ENCODE results near the gene MYO5B.
A peak's percentile ranks its signal among the peaks of the same experiment; 100 is the strongest.

The MYO5B gene

DNA sequence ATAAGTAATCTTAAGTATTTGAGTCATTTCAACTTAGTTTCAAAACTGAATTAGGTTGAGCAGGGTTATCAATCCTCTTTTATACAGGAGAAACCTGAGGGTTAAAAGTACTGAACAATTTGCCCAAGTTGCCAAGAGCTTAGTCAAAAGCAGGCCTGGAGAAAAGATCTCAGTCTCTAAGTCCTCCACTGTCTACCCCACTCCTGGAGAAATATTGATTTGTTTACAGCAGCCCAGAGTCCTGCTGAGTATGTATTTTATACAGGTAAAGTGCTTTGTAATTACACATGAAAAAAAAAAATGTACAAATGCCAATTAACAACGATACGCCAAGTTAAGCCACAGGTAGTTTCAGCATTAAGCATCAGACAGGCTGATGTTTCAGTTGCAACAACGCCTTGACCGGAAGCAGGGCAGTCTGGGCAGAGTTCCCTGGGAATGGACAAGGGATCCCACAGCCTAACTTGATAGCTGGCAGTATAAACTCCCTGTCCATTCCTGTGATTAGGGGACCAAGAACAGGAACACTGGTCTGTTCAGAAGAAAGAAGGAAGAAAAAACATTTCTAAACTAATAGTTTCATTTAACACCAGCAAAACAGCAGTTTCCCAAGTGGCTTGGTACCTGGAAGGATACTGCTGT, 132.9 kb downstream of the MYO5B start:
- no peak for DNase-seq

DNA sequence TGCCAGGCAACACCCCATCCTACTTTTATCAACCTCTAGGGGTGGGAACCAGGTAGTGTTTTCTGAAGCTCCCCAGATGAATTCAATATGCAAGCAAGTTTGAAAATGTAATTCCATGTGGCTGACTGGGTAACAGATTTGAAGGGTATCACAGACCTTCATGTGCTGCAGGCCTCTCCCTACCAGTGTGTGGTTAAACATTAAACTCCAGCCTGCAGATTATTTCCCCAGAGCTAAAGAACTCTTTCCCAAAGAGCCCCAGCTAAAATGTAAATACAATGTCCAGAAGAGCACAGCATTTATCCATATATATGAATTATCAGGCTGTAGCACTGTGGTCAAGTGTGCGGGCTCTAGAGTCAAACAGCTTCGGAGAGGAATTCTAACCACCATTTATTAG, 134.1 kb downstream of the MYO5B start:
- no peak for DNase-seq

DNA sequence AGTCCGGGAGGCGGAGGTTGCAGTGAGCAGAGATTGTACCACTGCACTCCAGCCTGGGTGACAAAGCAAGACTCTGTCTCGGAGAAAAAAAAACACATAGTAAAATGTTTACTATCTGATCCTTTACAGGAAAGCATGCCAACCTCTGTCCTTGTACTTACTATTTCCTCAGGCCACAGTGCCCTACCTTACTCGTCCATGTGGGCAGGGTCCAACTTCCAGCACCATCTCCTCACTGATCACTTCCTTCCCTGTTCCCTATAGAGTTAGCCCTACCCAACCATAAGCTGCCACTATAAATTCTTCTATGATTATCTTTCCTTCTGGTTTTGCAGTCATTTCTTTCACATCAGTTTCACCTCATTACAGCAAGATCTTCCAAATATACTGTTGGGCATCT, 136.2 kb downstream of the MYO5B start:
- no peak for DNase-seq

DNA sequence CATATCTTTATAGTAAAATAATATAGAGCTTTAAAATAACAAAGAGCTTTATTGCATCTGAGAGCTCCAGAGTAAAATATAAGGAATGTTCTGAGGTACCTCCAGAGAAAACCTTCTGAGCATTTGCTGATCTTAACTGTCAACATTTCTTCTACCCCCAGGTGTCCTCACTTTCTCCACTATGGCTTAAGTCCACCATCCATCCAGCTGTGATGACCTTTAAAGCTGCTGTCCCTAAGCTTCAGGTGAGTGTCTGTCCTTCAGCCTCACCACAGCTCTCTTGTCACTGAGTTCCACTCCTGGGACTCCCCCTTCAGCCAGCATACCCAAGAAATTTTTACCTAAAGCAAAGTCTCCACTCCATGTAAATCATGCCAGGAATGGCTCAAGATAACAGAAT, 137.9 kb downstream of the MYO5B start:
- no peak for DNase-seq

DNA sequence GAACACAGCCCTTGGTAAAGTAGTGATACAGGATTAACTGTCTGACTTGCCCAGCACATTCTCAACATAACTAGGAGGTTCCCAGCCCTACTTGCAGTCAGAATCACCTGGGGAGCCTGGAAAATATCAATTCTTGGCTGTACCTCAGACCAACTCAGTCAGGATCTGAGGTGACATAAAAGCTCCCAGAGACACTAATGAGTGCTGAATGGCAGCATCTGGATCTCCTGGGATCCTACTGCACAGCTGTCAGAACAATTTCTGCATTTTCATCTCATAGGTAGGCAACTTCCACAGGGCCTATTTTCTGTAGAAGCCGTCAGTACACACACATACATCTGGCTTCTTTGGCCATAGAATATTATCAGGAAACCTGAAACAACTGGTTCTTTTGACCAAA, 138.8 kb downstream of the MYO5B start:
- no peak for DNase-seq

DNA sequence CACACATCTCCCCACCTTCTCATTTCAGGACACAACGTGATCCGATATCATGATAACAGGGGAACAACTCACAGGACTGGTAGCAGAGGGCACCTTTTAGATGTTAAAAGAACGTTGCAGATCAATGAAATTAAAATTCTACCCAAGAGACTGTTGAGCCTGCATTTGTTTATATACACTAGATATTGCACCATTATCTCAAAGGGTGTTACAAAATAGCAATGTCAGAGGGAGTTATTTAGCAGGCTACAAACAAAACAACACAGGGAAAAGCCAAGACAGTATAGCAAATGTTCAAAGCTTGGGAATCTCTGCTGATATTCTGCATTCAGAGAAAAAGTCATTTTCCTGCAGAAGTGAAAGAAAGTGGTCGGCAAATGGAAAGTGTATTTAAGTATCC, 139.5 kb downstream of the MYO5B start:
- no peak for DNase-seq

DNA sequence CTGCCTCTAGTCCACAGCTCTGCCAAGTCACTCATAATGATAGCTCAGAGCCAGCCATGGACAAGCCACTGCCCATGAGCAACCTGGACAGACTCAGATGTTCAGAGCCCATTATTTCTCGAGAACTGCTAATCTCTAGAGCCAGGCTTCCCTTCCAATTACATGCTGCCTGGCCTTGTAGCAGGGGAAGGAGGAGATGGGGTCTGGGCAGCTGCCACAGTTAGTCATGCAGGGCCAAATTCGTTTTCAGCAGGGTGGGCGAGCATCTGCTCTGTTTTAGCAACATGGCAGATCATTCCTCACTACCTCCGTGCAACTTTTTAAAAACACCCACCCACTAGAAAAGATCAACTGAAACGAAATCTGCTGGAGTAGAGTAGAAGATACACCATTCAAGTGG, 141.8 kb downstream of the MYO5B start:
- no peak for DNase-seq

DNA sequence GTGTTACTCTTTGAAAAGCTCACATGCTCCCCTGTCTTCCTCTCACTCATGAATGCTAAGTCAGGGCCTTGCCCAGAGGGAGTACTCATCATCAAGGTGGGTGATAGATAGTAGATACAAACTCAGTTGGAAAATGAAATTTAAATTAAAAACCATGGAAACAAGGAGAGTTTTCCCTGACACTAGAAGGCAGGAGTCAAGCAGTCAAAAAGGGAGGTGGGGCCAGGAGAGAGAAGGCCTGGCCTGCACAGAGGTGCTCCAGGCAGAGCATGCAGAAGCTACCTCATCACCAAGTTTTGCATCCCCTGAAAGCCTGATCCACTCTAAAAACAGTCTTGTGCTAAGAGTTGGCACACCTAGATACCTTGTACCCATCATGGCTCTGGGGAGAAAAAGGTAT, 143.7 kb downstream of the MYO5B start:
- DNase-seq, result no peak

DNA sequence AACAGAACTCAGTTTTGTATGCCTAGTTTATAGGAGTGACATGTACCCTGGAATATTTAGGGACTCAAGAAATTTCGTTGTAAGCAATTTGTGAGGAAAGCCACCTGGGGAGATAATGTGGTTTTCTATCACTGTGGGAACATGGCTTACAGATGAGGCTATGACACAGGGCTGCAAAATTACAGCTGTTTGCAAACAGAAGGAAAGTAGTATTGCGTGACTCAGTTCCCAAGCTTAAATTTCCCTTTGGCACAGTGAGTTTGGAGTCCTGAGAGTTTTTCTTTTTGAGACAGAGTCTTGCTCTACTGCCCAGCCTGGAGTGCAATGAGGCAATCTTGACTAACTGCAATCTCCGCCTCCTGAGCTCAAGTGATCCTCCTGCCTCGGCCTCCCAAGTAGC, 149.8 kb downstream of the MYO5B start:
- no peak for DNase-seq

DNA sequence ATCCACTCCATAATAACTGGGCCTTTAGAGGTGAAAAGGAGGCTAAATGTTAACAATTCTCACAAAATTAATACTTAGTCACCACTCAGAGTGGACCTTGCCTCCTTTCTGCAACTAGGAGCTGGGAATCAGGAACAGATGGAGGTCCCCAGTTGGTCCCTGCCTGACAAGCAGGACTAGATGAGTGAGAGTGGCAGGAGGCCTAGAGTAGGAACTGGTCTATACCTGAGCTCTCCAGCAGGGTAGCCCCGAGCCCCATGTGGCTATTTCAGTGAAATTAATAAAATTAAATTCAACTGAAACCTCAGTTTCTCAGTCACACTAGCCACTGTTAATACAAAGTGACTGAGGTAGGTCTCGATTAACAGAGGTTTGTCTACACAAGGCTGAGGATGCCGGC, 150.5 kb downstream of the MYO5B start:
- no peak for DNase-seq

DNA sequence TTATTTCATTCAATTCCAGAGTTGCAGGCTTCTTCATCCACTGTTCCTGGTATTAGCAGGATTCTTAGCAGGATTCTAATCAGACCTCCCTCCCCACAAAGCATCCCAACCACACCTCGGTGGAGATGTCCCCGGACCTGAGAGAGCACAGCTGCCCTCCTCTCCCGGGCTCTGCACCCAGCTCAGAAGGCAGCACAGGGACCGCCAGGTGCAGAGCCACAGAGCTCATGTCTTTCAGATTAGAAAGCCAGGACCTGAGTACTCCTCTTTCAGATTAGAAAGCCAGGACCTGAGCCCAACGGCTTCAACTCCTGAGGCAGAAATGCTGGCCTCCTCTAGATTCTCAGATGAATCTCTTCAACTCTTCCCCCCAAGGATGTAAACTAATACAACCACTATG, 152.3 kb downstream of the MYO5B start:
- no peak for DNase-seq

DNA sequence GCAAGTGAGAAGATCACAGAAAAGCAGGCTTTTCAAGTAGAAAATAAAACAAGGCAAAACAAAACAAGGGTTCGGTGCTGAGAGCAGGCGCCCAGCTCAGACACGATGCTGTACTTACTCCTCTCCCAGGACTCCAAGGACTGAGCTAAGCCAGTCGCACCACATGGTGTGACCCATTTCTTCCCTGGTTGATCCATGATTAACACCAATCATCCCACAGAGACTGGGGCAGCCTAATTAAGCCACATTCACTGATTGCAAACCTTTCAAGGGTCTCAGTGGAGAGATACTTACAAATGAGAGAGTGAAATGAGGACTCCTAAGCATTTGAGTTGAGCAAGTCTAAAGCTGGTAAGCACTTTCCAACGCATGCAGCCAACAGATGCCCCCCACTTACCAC, 155.2 kb downstream of the MYO5B start:
- DNase-seq, result no peak

DNA sequence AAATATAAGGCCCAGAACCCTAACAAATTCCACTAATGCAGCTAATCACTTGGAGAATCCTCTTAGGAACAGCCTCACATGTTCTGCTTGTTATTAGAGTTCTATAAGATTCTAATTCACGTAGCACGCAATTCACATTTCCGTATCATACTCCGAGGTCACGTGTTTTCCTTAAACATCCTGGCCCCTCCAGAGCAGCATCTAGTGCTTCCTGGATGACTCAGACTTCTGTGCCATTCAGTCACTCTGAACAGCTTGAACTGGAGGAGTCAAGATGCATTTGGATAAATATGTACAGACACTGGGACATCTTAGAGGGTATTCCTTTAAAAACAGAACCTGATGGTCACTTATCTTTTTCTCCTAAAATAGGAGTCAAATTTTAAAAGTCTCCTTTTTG, 156.5 kb downstream of the MYO5B start:
- no peak for DNase-seq

DNA sequence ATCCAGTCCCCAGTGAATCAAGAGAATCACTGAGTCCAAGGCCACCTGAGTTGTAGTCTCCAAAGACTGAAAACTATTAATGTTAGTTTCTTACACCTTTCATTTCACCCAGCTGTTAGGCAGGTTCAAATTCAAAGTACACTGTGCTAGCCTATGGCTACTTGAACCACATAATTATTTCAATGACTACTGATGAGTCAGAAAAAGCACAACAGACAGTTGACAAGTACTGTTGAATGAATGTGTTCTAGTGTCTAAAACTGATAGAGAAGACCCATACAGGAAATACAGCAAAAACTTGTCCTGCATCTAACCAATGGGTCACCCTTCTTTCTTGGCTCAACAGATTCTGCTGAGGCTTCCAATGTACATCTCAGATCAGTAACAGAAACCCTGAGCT, 160.9 kb downstream of the MYO5B start:
- no peak for DNase-seq

DNA sequence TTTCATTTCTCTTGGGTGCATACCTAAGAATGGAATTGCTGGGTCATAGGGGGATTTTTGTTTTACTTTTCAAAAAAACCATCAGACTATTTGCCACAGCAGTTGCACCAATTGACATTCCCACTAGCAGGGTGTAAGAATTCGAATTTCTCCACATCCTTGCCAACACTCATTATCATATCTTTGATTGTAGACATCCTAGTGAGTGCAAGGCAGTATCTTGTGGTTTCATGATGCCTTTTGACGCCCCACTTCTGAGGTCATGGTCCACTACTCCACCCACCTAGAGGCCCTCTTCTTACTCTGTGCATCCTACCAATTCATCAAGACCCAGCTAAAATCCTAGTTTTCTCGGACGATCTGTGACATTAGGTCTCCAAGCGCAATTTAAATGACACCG, 161.9 kb downstream of the MYO5B start:
- DNase-seq, result no peak

DNA sequence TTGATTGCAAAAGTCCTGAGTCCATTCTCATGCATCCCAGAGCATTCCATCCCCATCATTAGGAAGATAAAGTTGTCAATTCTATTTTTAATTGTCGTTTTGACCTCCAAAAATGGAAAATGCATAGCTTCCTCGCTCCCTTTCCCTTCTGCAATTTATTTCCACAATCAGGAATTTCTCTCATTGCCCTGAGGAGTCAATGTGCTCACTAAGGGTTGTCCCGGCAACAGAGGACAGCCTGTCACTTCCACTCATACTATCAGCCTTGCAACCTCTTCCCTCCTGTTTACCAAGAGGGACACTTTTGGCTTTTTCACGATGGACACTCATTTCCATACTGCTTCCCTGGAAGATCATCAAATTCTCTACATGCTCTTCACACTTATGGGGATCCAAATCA, 164.8 kb downstream of the MYO5B start:
- no peak for DNase-seq

DNA sequence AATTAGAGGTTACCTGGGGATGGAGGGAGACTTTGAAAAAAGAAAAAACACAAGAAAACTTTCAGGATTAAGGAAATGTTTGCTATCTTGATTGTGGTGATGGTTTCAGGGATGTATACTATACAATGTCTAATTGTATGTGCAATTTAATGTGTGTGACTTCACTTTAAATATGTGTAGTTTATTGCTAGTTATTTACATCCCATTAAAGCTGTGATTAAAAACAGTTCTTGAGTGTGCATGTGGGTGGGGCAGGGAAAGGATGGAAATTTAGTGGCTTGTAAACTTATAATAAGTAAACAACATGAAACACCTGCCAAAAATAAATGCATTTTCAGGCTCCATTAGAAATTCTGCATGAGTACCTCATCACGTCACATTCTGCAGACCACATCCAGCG, 167.0 kb downstream of the MYO5B start:
- DNase-seq, result no peak

DNA sequence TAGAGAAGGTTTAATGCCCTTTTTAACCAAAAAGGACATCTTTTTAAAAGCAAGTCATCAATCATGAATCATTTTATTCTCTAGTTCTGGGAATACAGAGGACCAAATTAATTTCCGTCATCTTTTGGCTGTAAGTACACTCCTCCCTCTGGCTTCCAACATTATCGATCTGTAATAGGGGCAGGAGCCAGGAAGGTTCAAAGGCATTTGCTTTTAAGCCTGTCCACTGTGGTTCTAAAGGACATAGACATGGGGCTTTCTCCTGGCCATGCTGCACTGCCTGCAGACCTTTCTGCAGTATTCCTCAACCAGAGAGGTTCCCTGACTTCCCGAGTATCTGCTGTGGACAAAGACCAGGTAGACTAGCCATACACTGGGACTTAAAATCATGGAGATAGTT, 170.5 kb downstream of the MYO5B start:
- DNase-seq, result no peak

DNA sequence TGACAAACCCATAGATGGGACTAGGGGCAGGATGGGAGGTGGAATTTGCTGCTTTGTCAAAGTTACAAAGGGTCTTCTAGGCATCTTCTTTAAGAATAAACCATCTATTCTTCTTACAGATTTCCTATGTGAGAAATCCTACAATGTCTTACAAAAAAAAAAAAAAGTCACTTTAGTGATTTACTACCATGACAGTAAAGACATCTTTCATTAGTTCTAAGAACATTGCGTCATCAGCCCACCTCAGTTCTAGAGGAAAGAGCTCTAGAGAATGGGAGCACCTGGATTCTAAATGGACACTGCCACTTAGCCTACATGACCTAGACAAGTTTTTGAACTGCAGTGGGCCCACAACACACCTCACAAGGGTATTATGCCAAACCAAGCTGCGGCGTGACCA, 172.0 kb downstream of the MYO5B start:
- DNase-seq, result no peak

DNA sequence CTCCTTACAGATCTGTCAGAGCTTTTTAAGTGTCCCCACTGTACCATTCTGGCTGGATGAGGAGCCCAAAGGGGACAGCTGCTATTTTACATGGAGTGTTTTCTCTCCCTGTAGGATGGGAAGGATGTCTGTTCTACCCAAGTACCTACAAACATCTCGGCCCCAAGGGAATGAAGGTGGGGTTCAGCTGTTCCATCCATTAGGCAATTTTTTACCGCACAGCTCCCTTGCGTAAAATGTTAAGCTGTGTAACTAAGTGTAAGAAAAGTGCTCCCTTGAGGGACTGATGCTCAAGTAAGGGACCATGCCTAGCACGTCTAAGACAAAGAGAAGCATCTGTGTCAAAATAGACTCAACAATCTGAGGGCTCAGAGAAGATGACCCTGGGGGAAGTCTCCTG, 180.3 kb downstream of the MYO5B start:
- DNase-seq, result no peak

DNA sequence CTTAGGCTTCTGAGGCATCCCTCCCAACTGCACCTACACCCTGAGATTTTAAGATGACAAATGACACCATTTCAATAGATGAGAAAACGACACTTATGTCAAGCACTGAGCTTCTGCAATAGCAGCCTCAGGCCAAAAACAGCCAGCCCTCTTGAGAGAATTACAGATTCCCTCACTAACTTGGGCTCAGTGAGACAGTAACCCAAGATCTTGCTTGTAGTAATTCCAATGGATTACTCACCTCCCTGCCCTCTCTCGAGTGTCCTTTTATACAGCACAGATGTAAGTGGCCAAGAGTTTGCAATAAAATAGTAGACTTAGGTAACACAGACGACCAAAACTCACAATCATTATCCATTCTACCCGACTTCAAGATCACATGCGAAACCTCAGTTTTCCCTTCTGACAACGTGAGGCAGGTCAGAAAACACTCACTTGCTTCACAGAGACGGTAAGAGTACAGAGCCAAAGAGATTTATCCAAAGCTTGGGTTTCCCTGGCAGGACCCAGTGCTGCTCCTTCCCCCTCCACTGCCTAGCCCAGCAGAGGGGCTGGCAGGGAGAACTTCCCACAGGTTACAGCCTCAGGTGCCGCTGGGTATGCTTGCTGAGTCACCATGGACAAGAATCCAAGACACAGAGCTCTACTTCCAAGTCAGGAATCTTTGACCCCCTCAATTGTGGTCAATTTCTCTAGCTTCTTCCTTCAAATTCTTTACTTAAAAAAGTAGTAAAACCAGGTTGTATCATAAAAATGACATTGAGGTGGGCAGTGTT, 181.4 kb downstream of the MYO5B start:
- DNase-seq, result peak; percentile 7

DNA sequence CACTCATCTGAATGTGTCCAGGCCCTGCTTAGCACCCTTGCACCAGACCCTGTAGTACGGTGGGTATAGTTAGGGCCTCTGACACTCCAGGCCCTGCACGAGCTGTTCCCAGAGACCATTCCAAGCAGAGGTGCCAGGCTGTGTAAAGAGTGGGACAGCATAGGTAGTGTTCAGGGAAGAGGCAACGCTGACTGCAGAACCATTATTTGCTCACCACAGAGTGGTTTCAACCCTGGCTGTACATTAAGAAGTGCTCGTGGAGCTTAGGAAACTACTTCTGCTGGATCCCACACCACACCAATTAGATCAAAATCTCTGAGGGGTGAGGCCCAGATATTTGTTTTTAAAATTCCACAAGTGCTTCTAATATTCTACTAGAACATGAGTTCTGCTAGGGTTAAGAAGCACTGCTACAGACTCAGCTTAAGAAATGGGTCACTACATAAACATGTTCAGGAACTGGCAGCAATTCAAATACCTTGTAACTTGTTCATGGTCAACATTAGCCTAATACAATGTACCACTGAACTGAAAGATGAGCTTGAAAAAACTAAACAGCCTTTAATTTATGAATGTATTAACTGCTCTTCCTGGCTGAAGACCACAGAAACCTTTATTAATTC, 183.0 kb downstream of the MYO5B start:
- DNase-seq, result peak; percentile 3

DNA sequence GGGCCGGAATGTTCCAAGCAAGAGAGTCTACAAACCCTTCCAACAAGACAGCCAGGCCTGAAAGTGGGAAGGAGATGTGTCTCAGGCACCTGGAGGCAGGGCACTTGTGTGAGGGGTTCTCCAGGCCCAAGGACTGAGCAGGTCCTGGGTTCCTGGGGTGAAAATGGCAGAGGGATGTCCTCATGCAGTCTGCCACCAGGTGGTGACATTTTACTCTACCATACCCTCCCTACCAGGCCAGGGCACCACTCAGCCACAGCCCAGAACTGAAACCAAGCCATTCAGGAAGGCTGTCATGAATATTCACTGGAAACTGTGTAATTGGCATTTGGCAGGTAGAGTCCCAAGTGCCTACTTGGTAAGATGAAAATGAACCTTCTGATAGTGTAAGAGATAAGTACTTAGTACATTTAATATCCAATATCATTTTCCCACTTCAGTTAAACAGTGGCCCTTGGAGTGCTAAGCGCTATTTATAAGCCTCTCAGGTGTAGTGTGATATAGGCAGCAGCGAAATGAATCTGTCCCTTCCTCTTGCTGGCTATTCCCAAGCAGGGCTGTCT, 185.1 kb downstream of the MYO5B start:
- no peak for DNase-seq

DNA sequence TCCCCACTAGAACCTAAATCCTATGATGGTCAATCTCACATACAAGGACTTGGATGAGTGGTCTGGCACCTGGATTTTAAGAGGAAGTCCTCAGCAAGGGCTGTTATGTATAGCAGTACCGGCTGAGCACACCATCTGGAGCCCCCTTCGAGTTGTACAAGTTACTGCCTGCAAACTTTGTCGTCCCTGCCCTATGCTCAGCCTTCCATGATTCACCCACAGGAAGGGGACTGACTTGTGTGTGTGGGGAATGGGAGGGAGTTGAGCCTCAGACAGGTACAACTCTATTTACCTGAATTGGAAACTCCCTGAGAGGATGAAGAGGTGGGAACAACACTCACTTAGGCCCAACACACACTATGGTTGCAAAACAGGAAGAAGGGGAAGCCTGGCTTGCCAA, 186.6 kb downstream of the MYO5B start:
- DNase-seq, result no peak
